Anterior cingulate cortex (tissue), 58 donors: ENCODE results near the gene RFC1.
"Not testable (repeated sequence)": the region's sequence is repeated elsewhere in the genome, so short reads cannot be mapped to it uniquely, and the experiment has no call there.

ENCODE experiments used
- DNase-seq, 58 donors: peaks; one replicate each; lab custom pipeline; 2025; lab: John Stamatoyannopoulos, UW

RFC1 gene, protein sequence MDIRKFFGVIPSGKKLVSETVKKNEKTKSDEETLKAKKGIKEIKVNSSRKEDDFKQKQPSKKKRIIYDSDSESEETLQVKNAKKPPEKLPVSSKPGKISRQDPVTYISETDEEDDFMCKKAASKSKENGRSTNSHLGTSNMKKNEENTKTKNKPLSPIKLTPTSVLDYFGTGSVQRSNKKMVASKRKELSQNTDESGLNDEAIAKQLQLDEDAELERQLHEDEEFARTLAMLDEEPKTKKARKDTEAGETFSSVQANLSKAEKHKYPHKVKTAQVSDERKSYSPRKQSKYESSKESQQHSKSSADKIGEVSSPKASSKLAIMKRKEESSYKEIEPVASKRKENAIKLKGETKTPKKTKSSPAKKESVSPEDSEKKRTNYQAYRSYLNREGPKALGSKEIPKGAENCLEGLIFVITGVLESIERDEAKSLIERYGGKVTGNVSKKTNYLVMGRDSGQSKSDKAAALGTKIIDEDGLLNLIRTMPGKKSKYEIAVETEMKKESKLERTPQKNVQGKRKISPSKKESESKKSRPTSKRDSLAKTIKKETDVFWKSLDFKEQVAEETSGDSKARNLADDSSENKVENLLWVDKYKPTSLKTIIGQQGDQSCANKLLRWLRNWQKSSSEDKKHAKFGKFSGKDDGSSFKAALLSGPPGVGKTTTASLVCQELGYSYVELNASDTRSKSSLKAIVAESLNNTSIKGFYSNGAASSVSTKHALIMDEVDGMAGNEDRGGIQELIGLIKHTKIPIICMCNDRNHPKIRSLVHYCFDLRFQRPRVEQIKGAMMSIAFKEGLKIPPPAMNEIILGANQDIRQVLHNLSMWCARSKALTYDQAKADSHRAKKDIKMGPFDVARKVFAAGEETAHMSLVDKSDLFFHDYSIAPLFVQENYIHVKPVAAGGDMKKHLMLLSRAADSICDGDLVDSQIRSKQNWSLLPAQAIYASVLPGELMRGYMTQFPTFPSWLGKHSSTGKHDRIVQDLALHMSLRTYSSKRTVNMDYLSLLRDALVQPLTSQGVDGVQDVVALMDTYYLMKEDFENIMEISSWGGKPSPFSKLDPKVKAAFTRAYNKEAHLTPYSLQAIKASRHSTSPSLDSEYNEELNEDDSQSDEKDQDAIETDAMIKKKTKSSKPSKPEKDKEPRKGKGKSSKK

DNA sequence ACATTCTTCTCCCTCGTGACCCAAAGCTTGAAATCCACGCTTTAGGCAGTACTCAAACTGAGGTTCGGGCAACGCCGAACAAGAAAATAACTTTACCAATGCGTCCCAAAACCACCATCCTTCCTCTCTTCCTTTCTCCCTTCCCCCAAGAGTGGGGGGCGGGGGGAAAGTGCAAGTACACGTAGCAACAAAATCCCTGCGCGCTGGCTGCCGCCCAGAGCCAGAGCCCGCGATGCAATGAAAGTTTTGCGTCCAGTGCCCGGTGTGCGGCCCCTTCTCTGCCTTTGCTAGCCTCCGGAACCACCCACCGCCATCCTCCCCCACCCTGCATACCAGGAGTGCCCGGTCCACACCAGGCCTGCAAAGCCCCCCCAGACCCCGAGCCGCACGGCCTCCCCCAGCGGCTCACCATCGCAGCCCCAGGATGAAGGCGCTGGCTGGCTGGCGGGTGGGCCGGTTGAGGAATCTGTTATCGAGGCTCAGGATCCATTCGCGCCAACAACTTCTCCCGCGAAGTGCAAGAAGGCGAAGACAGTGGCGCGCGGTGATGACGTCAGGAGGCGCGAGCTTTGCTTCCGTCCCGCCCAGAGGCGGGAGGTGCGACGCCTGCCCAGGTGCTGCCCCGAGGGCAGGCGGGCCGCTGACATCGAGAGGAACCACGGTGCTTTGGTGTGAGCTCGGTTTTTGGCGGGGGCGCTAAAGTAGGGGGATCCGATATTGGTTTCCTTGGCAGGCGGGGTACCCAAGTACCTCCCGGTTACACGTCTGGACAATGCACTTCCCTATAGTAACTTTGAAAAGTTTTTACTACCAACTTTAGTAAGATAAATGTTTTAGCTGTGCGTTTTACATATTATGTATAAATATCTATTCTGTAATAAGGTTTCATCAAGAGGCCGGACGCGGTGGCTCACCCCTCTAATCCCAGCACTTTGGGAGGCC is at the start of gene RFC1:
TSS of gene RFC1 (minus strand) at position 533 of the 942 bp plus-strand sequence. CDS start at position 412, 121 bp downstream.
- peak in 57 of 58 donors; percentile 7 to 90 (median 72) for DNase-seq

DNA sequence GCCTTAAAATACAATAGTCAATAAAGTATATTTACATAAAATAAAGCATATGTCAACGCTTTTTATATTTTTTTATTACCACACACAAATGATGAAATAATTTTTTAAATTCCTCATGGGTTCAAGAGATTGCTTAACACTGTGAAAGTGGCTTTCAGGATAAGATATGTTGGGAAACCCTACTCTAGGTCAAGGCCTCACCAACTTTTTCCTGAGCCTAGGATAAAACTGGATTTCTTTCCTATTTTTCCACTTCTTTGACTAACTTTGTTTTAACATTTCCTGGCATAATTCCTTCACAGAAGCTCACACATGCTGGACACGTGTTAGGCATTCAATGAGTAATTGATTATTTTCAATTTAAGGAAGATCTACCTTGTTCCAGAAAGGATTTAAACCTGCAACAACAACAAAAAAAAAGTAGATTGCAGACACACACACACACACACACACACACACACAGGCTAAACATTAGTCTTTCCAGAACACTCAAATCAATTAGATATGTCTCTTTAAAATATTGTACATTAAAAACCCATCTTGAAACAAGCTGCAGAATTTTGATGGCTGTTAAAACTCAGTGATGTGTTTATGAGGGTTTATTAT is 49.6 kb upstream of the RFC1 start:
- DNase-seq = no peak

DNA sequence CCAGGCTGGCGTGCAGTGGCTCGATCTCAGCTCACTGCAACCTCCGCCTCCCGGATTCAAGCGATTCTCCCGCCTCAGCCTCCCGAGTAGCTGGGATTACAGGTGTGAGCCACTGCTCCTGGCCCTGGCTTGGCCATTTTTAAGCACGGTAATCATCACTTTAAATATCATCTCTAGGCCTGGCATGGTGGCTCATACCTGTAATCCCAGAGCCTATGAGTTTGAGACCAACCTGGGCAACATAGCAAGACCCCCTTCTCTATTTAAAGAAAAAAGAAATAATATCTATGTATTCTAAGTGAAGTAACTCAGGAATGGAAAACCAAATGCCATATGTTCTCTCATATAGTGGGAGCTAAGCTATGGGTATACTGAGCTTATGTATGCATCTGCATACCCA is 45.4 kb upstream of the RFC1 start:
- DNase-seq = not testable (repeated sequence)

DNA sequence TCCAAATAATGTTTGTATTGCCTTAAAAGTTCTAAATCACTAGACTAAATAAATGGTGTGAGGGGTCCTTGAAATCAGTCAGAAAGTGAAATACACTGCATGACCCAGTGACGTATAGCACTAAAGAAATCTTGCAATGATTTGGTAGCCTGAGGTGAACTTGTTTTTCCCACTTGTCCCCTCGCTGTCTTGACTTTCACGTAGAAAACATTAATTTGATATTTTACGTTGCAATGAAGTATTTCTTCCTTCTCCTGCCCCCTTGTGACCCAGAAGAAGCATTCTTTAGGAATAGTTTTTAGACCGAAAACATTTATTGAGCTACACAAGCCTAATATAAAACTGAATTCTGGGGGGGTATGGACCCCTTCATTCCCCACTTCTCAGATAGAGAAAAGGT is 44.3 kb upstream of the RFC1 start:
- no peak for DNase-seq

DNA sequence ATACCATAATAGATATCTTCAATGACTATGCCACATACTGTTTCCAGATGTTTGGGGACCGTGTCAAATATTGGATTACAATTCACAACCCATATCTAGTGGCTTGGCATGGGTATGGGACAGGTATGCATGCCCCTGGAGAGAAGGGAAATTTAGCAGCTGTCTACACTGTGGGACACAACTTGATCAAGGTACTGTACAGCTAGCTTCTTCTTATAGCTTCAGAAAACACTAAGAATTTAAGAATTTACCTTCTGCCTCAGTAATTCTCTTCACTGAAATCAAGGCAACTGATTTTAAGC is 41.4 kb upstream of the RFC1 start:
- DNase-seq = no peak

DNA sequence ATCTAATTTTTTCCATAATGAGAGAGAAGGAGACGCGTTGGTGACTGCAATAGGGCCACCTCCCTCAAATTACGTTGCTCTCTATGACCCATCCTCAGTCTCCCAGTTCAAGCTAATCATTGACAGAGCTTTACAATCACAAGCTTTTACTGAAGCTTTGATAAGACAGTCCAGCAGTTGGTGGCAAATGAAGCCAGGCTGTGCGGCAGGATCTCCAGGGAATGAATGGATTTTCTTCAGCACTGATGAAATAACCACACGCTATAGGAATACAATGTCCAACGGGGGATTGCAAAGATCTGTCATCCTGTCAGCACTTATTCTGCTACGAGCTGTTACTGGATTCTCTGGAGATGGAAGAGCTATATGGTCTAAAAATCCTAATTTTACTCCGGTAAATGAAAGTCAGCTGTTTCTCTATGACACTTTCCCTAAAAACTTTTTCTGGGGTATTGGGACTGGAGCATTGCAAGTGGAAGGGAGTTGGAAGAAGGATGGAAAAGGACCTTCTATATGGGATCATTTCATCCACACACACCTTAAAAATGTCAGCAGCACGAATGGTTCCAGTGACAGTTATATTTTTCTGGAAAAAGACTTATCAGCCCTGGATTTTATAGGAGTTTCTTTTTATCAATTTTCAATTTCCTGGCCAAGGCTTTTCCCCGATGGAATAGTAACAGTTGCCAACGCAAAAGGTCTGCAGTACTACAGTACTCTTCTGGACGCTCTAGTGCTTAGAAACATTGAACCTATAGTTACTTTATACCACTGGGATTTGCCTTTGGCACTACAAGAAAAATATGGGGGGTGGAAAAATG is 40.8 kb upstream of the RFC1 start, which contains the start of gene KLB:
TSS of gene KLB (plus strand) at position 168 of the 821 bp plus-strand sequence. CDS start at position 188, 20 bp downstream.
- DNase-seq = no peak

DNA sequence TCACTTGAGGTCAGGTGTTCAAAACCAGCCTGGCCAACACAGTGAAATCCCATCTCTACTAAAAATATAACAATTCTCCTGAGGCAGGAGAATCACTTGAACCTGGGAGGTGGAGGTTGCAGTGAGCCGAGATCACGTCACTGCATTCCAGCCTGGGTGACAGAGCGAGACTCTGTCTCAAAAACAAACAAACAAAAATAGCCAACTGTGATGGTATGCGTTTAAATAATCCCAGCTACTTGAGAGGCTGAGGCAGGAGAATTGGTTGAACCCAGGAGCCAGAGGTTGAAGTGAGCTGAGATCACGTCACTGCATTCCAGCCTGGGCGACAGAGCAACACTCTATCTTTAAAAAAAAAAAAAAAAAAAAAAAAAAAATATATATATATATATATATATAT is 35.5 kb upstream of the RFC1 start:
- DNase-seq = not testable (repeated sequence)

DNA sequence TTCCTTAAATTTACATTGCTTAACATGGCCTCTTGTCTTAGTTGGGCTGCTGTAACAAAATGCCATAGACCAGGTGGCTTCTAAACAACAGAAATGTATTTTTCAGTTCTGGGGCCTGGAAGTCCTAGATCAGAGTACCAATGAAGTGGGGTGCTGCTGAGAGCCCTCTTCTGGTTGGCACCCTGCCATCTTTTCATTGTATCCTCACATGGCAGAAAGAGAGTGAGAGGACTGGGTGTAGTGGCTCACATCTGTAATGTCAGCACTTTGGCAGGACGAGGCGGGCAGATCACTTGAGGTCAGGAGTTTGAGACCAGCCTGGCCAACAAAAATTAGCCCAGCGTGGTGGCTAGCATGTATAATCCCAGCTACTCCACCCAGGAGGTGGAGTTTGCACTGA is 28.5 kb upstream of the RFC1 start:
- DNase-seq = peak in 1 of 58 donors; percentile 9

DNA sequence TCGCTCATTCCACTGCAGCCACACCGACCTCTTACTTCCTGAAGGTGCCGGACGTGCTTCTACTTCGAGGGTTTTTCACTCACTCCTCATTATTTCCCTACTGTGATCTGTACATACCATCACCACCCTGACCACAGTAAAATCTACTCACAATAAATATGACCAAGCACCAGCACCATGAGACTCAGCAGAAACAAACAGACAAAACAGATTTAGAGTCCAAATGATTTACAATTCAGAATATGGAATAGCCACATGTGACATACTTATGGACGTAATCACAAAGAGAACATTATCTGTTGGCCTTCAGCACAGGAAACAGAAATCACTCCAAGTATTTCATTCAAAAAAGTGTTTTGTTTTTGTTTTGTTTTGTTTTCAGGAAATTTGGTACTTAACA is 24.4 kb upstream of the RFC1 start:
- DNase-seq = no peak

DNA sequence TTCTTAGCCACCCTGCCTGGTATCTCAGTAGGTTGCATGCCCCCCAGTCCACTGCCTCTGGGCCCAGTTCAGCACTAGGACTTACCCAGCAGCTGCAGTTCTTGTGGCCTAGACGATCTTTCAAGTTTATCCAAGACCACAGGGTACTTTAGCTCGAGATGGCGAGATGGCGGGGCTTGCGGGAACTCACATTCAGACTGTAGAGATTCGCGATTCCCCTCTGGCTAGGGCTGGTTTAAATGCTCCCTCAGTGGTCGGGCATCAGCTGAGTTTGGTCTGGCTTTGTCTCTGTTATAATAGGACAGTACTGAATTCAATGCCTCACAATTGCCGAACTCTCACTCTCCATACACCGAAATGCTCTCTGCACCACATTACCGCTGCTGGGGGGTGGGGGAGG is 18.4 kb upstream of the RFC1 start:
- no peak for DNase-seq

DNA sequence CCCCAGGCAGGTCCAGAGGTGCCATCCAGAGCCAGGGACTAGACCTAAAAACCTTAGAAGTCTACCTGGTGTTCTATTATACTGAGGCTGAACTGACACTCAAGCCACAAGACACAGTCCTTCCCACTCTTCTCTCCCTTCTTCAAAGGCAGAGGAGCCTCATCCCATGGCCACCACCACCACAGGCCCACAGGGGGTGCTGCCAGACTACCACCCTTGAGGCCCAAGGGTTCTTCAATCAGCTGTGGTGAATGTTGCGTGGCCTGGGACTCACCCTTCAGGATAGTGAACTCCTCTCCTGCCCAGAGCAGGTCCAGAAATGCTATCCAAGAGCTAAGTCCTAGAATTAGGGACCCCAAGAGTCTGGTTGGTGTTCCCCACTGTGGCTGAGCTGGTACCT is 17.5 kb upstream of the RFC1 start:
- DNase-seq = no peak

DNA sequence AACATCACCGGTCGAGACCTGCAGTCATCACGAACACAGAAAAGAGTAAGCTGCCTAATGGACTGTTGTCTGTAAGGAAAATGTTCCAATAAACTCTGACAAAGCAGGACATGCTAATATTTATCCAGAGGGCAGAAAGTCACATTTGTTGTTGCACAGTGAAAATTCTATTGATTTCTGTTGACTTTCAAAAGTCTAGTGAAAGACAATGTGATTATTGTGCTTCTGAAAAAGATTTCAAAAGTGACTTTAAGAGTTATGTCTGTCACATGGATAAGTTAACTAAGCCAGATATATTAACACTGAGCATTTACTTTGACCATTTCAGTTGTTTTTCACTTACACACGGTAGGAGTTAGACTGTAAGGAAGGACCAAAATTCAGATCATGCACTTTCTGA is 9.3 kb upstream of the RFC1 start:
- DNase-seq = no peak

DNA sequence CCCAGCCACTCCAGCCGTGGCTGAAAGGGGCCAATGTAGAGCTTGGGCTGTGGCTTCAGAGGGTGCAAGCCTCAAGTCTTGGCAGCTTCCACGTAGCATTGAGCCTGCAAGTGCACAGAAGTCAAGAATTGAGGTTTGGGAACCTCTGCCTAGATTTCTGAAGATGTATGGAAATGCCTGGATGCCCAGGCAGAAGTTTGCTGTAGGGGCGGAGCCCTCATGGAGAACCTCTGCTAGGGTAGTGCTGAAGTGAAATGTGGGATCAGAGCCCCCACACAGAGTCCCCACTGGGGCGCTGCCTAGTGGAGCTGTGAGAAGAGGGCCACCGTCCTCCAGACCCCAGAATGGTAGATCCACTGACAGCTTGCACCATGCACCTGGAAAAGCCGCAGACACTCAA is 5.0 kb upstream of the RFC1 start:
- not testable (repeated sequence) for DNase-seq

DNA sequence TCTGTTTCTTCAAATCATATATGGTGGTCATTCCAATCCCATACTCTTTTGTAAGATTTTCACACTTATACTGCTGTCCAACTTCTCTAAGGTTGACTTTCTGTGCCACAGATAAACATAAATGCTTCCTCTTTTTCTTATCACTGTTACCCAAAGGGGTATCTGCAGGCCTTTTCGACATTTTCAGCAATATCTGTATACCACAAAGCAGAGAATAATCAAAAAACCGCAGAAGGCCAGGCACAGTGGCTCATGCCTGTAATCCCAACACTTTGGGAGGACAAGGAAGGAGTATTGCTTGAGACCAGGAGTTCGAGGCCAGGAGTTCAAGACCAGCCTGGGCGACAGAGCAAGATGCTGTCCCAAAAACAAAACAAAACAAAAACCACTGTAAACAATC is 3.1 kb upstream of the RFC1 start:
- DNase-seq = no peak

DNA sequence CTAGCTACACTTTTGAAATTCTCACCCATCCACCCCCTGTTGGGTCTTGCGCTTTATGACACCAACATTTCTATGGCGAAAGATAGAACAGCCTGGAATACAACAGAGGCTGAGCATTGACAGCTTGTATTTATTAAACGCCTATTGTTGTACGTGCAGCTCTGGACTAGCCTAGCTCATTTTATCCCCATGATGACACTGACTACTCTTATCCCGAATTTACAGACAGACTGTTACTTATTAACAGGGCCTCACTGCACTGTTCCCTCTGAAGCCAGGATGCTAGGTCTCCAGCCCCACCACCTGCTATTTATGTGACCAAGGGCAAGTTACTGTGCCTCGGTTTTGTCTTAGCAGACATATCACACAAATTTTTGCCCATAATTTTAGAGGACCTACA is 1.0 kb upstream of the RFC1 start:
- no peak for DNase-seq

DNA sequence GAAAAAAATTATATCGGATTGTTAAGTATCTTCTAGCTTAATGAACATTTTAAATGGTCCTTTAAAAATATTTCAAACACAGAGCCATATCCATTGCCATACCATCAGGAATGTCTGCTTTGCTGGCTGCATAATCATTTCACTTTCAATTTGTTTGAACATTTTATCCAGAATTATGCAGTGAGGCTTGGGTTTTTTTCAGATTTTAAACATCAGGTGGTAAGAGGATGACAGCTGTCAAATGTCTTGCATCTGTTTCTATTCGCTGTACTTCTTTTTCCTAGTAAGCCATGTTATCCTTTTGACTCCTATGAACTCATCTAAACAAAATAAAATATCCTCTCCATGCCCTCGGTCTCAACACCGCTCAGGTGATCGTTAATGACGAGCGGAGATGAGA is 802 bp downstream of the RFC1 start:
- no peak for DNase-seq

DNA sequence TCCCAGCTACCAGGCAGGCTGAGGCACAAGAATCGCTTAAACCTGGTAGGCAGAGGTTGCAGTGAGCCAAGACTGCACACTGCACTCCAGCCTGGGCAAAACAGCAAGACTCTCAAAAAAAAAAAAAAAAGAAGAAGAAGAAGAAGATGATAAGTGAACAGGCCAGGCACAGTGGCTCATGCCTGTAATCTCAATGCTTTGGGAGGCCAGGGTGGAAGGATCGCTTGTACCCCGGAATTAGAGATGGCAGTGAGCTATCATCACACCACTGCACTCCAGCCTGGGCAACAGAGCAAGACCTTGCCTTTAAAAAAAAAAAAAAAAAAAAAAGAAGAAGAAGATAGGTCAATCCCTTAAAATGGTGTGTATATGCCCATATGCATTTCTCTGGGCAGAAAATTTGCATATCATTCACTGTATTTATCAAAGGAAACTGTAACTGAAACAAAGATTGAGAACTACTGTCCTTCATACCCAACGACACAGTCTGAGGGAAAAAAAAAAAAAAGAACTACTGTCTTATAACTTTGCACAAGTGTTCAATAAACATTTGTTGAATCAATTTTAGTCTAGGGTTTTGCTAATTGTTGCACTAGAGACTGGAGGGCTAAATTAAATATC is 2.3 kb downstream of the RFC1 start:
- DNase-seq = no peak

DNA sequence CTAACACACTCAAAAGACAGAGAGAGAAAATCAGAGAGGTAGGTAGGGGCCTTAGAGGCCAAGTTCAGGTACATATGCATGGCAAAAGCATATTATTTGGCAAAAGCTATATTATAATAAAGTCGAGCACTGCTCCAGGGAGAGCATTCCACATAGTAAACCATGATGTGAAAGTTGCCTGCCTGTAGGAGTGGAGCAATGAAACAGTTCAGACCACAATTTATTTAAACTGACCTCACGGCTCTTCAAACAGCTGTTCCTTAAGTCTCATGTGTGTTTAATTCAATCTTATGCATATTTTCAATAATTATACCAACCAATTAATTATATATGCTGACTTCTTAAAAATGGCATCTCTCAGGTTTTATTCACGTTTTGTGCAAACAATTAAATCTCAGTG is 3.3 kb downstream of the RFC1 start:
- DNase-seq = no peak
